LNCaP clone FGC (cell line): ENCODE data around the gene VWA7.

Source experiments
- DNase-seq: peaks from one replicate; pipeline ENCODE4 v3.0.0-alpha.2; 2011; ENCODE audit warnings: low read depth
- H3K4me3 ChIP-seq: 2 replicates; pipeline ENCODE4 v1.5.1; 2011; ENCODE audit warnings: mild to moderate bottlenecking, low read depth, low read length, control low read depth
- TF ChIP-seq, protein P1 (sequence below): IDR thresholded peaks from 2 replicates; pipeline ENCODE4 v1.5.1; 2012; ENCODE audit warnings: mild to moderate bottlenecking; ENCODE audit not compliant: control insufficient read depth, insufficient read depth; ENCODE audit errors: extremely low read depth

Gene VWA7

DNA sequence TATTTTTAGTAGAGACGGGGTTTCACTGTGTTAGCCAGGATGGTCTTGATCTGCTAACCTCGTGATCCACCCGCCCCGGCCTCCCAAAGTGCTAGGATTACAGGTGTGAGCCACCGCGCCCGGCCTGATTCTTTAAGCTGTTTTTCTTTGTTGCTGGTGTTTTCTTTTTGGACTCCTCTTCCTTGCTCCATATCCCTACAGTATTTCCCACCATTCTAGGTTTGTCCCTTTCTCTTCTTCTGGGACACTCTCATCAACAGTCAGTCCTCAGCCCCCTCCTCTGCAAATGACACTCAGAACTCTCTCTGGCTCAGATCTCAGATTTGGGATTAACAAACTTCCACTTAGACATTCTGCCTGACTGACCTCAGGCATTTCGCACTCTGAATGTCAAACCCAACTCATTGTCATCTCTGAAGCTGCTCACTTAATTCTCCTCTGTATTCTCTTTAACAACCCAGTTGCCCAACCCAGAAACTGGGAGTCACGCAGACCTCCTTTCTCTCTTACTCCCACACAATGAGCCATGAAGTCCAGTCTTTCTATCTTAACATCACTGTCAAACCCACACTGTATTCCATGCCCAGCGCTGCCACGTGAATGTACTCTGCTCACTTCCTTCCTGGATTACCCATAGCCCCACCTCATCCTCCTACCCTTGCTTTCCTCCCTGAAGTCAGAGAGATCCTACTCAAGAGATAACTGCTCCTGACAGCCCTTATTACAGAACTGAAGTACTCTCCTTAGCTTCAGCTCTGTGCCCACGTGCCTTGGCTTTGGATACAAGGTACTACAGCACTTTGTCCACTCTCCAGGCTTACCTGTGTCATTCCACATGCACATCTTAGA lies 51.4 kb downstream of the VWA7 start:
- H3K4me3 ChIP-seq: no peak overlapping the region
- no peak for DNase-seq
- TF ChIP-seq, protein P1, sequence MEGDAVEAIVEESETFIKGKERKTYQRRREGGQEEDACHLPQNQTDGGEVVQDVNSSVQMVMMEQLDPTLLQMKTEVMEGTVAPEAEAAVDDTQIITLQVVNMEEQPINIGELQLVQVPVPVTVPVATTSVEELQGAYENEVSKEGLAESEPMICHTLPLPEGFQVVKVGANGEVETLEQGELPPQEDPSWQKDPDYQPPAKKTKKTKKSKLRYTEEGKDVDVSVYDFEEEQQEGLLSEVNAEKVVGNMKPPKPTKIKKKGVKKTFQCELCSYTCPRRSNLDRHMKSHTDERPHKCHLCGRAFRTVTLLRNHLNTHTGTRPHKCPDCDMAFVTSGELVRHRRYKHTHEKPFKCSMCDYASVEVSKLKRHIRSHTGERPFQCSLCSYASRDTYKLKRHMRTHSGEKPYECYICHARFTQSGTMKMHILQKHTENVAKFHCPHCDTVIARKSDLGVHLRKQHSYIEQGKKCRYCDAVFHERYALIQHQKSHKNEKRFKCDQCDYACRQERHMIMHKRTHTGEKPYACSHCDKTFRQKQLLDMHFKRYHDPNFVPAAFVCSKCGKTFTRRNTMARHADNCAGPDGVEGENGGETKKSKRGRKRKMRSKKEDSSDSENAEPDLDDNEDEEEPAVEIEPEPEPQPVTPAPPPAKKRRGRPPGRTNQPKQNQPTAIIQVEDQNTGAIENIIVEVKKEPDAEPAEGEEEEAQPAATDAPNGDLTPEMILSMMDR: no peak

DNA sequence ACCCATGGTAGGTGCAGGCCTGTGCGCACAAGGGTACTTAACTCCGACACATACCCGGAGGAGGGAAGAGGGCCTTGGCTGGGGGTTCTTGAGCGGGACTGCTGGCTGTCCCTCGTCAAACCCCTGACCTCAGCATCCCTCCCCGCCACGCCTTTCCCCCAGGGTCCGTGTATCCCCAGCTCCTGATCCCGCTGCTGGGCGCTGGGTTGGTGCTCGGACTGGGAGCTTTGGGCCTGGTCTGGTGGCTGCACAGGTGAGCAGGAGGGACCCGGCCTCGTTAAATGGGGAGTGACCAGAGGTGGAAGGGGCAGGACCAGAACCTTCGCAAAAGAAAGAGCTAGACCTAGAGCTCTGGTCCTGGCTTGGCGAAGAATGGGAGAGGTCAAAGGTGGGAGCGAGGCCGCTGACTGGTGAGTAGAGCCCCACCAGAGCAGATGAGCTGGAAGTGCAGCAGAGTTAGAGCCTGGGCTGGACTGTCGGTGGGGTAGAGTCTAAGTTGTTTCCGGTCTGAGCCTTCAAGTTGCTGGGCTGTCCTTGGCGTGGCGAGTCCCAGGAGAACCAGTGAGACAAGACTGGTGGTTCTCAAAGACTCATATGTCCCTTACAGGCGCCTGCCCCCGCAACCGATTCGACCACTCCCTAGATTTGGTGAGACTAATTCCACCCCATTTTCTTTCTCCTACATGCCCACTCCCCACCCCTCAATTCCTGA lies 53.0 kb downstream of the VWA7 start:
- no peak overlapping the region for H3K4me3 ChIP-seq
- DNase-seq: no peak
- TF ChIP-seq, protein P1: no peak

DNA sequence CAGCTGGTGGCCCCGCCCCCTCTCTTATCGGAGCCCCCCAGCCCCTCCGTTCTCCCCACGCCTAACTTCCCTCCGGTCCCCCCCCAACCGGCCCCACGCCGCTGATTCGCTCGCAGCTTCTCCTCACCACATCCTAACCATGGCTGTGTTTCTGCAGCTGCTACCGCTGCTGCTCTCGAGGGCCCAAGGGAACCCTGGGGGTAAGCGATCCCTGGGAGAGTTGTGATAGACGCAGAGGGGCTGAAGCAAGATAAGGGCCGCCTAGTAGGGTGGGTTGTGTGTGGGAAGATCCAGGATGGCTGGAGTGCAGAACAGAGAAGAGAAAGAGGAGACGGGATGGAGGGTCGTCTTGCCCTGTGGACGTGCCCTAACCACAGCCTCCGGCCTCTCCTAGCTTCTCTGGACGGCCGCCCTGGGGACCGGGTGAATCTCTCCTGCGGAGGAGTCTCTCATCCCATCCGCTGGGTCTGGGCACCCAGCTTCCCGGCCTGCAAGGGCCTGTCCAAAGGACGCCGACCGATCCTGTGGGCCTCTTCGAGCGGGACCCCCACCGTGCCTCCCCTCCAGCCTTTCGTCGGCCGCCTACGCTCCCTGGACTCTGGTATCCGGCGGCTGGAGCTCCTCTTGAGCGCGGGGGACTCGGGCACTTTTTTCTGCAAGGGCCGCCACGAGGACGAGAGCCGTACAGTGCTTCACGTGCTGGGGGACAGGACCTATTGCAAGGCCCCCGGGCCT lies 53.7 kb downstream of the VWA7 start, which contains the start of gene MPIG6B:
MPIG6B (plus strand) TSS at position 129 of the 735 bp plus-strand sequence; CDS start at position 140, 11 bp downstream.
- TF ChIP-seq, protein P1: no peak

DNA sequence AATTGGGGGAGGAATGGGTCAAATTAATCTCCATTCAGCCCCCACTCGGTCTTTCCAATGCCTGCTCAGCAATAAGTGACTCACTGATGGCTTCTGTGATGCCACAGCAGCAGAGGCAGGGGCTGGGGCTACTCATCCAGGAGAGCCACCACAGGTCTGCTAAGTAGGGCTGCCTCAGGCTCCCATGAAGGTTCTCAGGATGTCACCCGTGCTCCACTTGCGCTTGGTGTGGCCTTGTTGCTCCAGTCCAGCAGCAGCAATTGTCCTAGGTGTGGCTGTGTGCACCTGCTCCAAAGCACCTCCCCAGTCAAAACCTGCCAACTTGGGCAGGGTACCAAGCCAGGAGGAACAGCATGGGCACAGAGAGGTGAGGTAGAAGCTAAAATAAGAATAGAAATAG lies 55.0 kb downstream of the VWA7 start:
- H3K4me3 ChIP-seq: no peak overlapping the region
- TF ChIP-seq, protein P1: no peak
- DNase-seq: no peak

More for the DNA sequence above, 53.7 kb downstream of the VWA7 start, which contains the start of gene MPIG6B:
- no peak for DNase-seq
- no peak within 1 kb of the TSS for H3K4me3 ChIP-seq

DNA sequence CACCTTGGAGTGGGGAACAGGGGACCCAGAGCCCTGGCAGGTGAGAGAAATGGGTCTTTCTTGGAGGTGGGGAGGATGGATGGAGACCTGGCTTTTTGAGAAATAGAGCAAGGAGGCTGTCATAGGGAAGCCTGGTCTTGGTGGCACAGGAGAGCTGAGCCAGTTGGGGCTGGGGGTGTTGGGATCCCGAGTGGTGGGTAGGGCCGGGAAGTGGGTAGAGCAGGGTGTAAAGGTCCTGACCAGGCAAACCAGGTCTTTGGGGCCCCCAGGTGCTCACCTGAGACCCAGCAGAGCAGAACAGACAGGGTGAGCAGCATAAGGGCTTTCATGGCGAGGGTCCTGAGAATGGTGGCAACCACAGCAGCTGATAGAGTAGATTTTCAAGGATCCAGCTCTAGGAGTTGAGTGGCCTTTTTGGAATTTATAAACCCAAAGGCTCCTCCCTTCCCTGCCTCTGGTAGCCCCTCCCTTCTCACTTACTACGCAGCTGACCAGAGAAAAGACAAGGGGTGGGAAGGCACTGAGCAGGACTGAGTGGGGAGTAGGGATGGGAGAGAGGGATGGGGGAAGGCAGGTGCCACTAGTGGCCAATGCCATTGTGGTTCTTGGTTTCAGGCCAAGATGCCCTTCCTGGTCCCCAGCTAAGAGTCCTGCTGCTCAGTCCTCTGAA lies 55.6 kb downstream of the VWA7 start, which contains the start of gene LY6G6C:
LY6G6C (minus strand) TSS at position 396 of the 670 bp plus-strand sequence; CDS start at position 329, 67 bp downstream.
- no peak within 1 kb of the TSS for H3K4me3 ChIP-seq
- DNase-seq: no peak
- TF ChIP-seq, protein P1: no peak

DNA sequence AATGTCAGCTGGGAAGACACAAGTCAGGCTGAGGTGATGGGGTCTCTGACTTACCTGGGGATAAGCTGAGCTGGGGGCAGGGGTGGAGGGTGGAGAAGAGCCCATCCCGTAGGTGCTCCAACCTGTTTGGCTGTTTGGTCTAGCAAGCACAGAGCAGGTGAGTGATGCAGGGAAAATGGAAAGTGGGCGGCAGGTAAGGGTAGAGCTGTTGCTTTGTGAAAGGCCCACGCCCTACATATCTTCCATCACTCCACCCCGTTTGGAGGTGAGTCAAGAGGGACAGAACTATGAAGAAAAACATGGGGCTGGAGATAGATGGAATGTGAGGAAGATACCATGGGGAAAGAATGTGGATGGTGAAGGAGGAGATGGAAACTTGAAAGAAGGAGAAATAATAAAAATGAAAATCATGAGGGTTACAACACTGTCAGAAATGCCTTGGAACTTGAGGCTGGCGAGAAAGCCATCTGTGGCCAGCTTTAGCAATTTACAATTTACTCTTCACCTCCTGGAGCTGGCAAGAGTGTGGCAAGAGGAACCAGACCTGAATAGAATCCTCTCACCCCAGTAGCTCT lies 56.8 kb downstream of the VWA7 start:
- no peak overlapping the region for H3K4me3 ChIP-seq
- no peak for DNase-seq
- TF ChIP-seq, protein P1: no peak
